Right cardiac atrium (tissue), 5 donors: ENCODE data around the gene DENND2C. TPM values are rescaled to one million over a fixed set of nuclear protein-coding genes. Genes with fewer than 3 reads are reported as not detected.

ENCODE experiments used
- ATAC-seq, 2 donors: fragments of 200-7000 bp; cut with Tn5 transposase; one replicate each; pipeline versions ENCODE4 v1.8.0 to v1.9.1; 2020; ENCODE audit warnings: moderate library complexity in 2 of 2, mild to moderate bottlenecking in 1 of 2
- DNase-seq, 3 donors: peaks; one replicate each; pipeline ENCODE4 v3.0.0-alpha.2; 2020
- H3K27ac ChIP-seq: one replicate; pipeline ENCODE4 v1.5.1; 2013; ENCODE audit warnings: mild to moderate bottlenecking, low read length, control low read depth, moderate library complexity
- H3K27me3 ChIP-seq: one replicate; pipeline ENCODE4 v1.6.1; 2013; ENCODE audit not compliant: control insufficient read depth, insufficient read depth
- H3K4me1 ChIP-seq: one replicate; pipeline ENCODE4 v1.6.1; 2013; ENCODE audit warnings: low read length; ENCODE audit not compliant: control insufficient read depth, insufficient read depth
- H3K4me3 ChIP-seq: one replicate; pipeline ENCODE4 v1.5.1; 2013; ENCODE audit warnings: low read length, control low read depth
- H3K9me3 ChIP-seq: one replicate; pipeline ENCODE4 v1.6.1; 2013; ENCODE audit warnings: low read length; ENCODE audit not compliant: control insufficient read depth
- WGBS: extraction: QIAGEN DNeasy Blood & Tissue Kit; methylation state at CpG from one replicate; pipeline ENCODE4 v1.1.7; 2013; 5-methylcytosine and 5-hydroxymethylcytosine counted together
- intact Hi-C, 4 donors: fragments of 100-400 bp; cut with DNase I; formaldehyde crosslinking; loops; one replicate each; pipeline versions ENCODE4 v1.11.0 to v1.14.0; 2022 to 2023
- polyA plus RNA-seq: library from polyadenylated mRNA; stranded (reverse); fragments of 200-250 nt; gene quantifications from one replicate; pipeline ENCODE4 v1.2.3, GENCODE V29; 2013
- total RNA-seq, 4 donors: library from RNA; stranded (reverse); fragmentation: NEBNext Ultra II Directional; extraction: Animal tissue kit (Norgen Biotek cat#: 25700); gene quantifications; one replicate each; pipeline ENCODE4 v1.2.1, GENCODE V29; 2021
- donor health status: healthy with polysubstance abuse.
- donor health status: DM: no; HTN: yes; CAD: no.
- donor health status: DM: no; HTN: no; CAD: no.
- donor health status: DM: no; HTN: yes; CAD: no; lungs with severe emphysema.
- donor health status: DM: yes; HTN: yes; CAD: no.

Gene DENND2C
- total and polyA plus RNA-seq, 5 donors: 1.5 to 3.7 (median 2.2) TPM

- Histone ChIP-seq H3K27ac (no peak overlapping the region), H3K9me3 (no peaks in the 10 kb centered on the region), H3K4me1 (no peaks in the 10 kb centered on the region), H3K4me3 (no peak overlapping the region), H3K27me3 (no peaks in the 10 kb centered on the region)
- ATAC-seq: no peak
- intact Hi-C loops: no loop called here
- DNase-seq: no peak
- 78% methylated on average over 6 of the region's 6 CpGs for WGBS
Observed at GRCh38 chr1:114540821-114541220, 129.0 kb downstream of the DENND2C start.

GRCh38 chr1:114540272-114540671 is 129.6 kb downstream of the DENND2C start:
- WGBS: 50% methylated on average over 3 of the region's 3 CpGs
- no peaks in the 10 kb centered on the region for H3K9me3 ChIP-seq
- no peak overlapping the region for H3K27ac ChIP-seq
- intact Hi-C loops: no loop called here
- H3K27me3 ChIP-seq: no peaks in the 10 kb centered on the region
- DNase-seq (no peak), ATAC-seq (no peak)
- H3K4me1 ChIP-seq: no peaks in the 10 kb centered on the region
- H3K4me3 ChIP-seq: no peak overlapping the region

DNA sequence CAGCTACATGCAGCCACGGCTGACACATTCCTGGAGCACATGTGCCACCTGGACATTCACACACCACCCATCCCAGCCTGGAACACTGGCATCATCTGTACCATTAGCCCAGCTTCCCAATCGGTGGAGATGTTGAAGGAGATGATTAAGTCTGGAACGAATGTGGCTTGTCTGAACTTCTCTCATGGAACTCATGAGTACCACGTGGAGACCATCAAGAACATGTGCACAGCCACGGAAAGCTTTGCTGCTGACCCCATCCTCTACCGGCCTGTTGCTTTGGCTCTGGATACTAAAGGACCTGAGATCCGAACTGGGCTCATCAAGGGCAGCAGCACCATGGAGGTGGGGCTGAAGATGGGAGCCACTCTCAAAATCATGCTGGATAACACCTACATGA is 133.8 kb downstream of the DENND2C start:
- Histone ChIP-seq H3K27ac (no peak overlapping the region), H3K4me3 (no peak overlapping the region), H3K9me3 (no peaks in the 10 kb centered on the region), H3K4me1 (no peaks in the 10 kb centered on the region), H3K27me3 (no peaks in the 10 kb centered on the region)
- DNase-seq (no peak), ATAC-seq (no peak)
- intact Hi-C loops: no loop called here
- WGBS: 89% methylated on average over 7 of the region's 7 CpGs

GRCh38 chr1:114535401-114535800 is 134.4 kb downstream of the DENND2C start:
- H3K9me3 ChIP-seq: no peaks in the 10 kb centered on the region
- 38% methylated on average over 1 of the region's 1 CpG for WGBS
- H3K27ac ChIP-seq: no peak overlapping the region
- no peak for ATAC-seq
- DNase-seq: no peak
- no peaks in the 10 kb centered on the region for H3K27me3 ChIP-seq
- no peaks in the 10 kb centered on the region for H3K4me1 ChIP-seq
- intact Hi-C loops: no loop called here
- no peak overlapping the region for H3K4me3 ChIP-seq

Other genes with a start within 250 kb of the DENND2C start
- 10 to 100 TPM; 17.8 to 23.2 (median 18.5) TPM for gene TRIM33, start 158.8 kb downstream of the DENND2C start, total RNA-seq
- gene TRIM33, start 158.8 kb downstream of the DENND2C start, polyA plus RNA-seq: 5.2 TPM
- 10 to 100 TPM; 33.0 to 36.0 (median 33.8) TPM for gene BCAS2, start 88.4 kb downstream of the DENND2C start, total RNA-seq
- 40.1 TPM for gene BCAS2, start 88.4 kb downstream of the DENND2C start, polyA plus RNA-seq
- gene AMPD1, start 25.5 kb upstream of the DENND2C start, total RNA-seq: not detected
- gene AMPD1, start 25.5 kb upstream of the DENND2C start, polyA plus RNA-seq: not detected
- 10 to 100 TPM in 1 of 4 donors, 1 to 10 TPM in 3; 7.3 to 12.8 (median 8.9) TPM for gene NRAS, start 46.7 kb upstream of the DENND2C start, total RNA-seq
- 4.8 TPM for gene NRAS, start 46.7 kb upstream of the DENND2C start, polyA plus RNA-seq
- gene CSDE1, start 87.9 kb upstream of the DENND2C start, total RNA-seq: 100 to 1,000 TPM; 699 to 819 (median 772) TPM
- gene CSDE1, start 87.9 kb upstream of the DENND2C start, polyA plus RNA-seq: 227 TPM
- 10 to 100 TPM; 31.3 to 36.9 (median 34.7) TPM for gene SIKE1, start 110.6 kb upstream of the DENND2C start, total RNA-seq
- 17.9 TPM for gene SIKE1, start 110.6 kb upstream of the DENND2C start, polyA plus RNA-seq
- gene SYCP1, start 184.8 kb upstream of the DENND2C start, total RNA-seq: not detected
- gene SYCP1, start 184.8 kb upstream of the DENND2C start, polyA plus RNA-seq: not detected